ENCODE measurements around the gene ATP2C2. TPM values are rescaled to one million over a fixed set of nuclear protein-coding genes. Genes with fewer than 3 reads are reported as not detected.

ATP2C2 gene
- total and polyA plus RNA-seq, 9 of the 15 experiments (the other 6 are each of a cell fraction or from before 2014, with no cell fraction given): 0.75 TPM; not detected in 8

- TF ChIP-seq, protein P1, sequence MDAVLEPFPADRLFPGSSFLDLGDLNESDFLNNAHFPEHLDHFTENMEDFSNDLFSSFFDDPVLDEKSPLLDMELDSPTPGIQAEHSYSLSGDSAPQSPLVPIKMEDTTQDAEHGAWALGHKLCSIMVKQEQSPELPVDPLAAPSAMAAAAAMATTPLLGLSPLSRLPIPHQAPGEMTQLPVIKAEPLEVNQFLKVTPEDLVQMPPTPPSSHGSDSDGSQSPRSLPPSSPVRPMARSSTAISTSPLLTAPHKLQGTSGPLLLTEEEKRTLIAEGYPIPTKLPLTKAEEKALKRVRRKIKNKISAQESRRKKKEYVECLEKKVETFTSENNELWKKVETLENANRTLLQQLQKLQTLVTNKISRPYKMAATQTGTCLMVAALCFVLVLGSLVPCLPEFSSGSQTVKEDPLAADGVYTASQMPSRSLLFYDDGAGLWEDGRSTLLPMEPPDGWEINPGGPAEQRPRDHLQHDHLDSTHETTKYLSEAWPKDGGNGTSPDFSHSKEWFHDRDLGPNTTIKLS (IDR thresholded peaks at IDR 0.05; ENCODE audit: borderline replicate concordance, low read depth): peak; percentile 54; the same call in 1 of the 2 replicates
- TF ChIP-seq, protein P2, sequence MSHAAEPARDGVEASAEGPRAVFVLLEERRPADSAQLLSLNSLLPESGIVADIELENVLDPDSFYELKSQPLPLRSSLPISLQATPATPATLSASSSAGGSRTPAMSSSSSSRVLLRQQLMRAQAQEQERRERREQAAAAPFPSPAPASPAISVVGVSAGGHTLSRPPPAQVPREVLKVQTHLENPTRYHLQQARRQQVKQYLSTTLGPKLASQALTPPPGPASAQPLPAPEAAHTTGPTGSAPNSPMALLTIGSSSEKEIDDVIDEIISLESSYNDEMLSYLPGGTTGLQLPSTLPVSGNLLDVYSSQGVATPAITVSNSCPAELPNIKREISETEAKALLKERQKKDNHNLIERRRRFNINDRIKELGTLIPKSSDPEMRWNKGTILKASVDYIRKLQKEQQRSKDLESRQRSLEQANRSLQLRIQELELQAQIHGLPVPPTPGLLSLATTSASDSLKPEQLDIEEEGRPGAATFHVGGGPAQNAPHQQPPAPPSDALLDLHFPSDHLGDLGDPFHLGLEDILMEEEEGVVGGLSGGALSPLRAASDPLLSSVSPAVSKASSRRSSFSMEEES (CRISPR knock-in tag; IDR thresholded peaks at IDR 0.05): no peak
- TF ChIP-seq ZKSCAN3 (CRISPR knock-in tag; IDR thresholded peaks at IDR 0.05): no peak
- TF ChIP-seq ZNF431 (CRISPR knock-in tag; IDR thresholded peaks at IDR 0.05): 0 out of 2 replicates have a peak, but pooled peaks have one; percentile 26
- TF ChIP-seq, protein P3, sequence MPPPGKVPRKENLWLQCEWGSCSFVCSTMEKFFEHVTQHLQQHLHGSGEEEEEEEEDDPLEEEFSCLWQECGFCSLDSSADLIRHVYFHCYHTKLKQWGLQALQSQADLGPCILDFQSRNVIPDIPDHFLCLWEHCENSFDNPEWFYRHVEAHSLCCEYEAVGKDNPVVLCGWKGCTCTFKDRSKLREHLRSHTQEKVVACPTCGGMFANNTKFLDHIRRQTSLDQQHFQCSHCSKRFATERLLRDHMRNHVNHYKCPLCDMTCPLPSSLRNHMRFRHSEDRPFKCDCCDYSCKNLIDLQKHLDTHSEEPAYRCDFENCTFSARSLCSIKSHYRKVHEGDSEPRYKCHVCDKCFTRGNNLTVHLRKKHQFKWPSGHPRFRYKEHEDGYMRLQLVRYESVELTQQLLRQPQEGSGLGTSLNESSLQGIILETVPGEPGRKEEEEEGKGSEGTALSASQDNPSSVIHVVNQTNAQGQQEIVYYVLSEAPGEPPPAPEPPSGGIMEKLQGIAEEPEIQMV (tag; conservative IDR thresholded peaks at IDR 0.05; ENCODE audit: low read depth): peak; percentile 74
- TF ChIP-seq, protein P4, sequence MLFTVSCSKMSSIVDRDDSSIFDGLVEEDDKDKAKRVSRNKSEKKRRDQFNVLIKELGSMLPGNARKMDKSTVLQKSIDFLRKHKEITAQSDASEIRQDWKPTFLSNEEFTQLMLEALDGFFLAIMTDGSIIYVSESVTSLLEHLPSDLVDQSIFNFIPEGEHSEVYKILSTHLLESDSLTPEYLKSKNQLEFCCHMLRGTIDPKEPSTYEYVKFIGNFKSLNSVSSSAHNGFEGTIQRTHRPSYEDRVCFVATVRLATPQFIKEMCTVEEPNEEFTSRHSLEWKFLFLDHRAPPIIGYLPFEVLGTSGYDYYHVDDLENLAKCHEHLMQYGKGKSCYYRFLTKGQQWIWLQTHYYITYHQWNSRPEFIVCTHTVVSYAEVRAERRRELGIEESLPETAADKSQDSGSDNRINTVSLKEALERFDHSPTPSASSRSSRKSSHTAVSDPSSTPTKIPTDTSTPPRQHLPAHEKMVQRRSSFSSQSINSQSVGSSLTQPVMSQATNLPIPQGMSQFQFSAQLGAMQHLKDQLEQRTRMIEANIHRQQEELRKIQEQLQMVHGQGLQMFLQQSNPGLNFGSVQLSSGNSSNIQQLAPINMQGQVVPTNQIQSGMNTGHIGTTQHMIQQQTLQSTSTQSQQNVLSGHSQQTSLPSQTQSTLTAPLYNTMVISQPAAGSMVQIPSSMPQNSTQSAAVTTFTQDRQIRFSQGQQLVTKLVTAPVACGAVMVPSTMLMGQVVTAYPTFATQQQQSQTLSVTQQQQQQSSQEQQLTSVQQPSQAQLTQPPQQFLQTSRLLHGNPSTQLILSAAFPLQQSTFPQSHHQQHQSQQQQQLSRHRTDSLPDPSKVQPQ (CRISPR knock-in tag; IDR thresholded peaks at IDR 0.05; ENCODE audit: borderline replicate concordance): no peak
- TF ChIP-seq FOXJ3 (CRISPR knock-in tag; IDR thresholded peaks at IDR 0.05): no peak
- peak; percentile 65 for TF ChIP-seq GABPB1 (CRISPR knock-in tag; IDR thresholded peaks at IDR 0.05)
- TF ChIP-seq CBFB (CRISPR knock-in tag; IDR thresholded peaks at IDR 0.05): no peak
- TF ChIP-seq FOSL1 (tag; conservative IDR thresholded peaks at IDR 0.05): peak; percentile 69
- TF ChIP-seq ZBTB26 (CRISPR knock-in tag; IDR thresholded peaks at IDR 0.05): 0 out of 2 replicates have a peak, but pooled peaks have one; percentile 34
- no peak for TF ChIP-seq ATF6 (CRISPR knock-in tag; IDR thresholded peaks at IDR 0.05)
- no peak for TF ChIP-seq PHB (CRISPR knock-in tag; IDR thresholded peaks at IDR 0.05)
- peak; percentile 86 for TF ChIP-seq KLF13 (tag; IDR thresholded peaks at IDR 0.05; ENCODE audit: borderline replicate concordance, low read depth)
- TF ChIP-seq ZNF583 (CRISPR knock-in tag; IDR thresholded peaks at IDR 0.05): no peak
Measured at GRCh38 chr16:84504420-84505248, 136.3 kb downstream of the ATP2C2 start, which contains the start of gene MEAK7 (continued).

Measured in K562 (cell line).